HG02870 (cell line): Measurements from ENCODE around the gene ABCF3.

ENCODE experiments used
- ATAC-seq: cut with Tn5 transposase; IDR thresholded peaks from one replicate; pipeline ENCODE4 v1.9.1; 2021; ENCODE audit warnings: mild to moderate bottlenecking, moderate library complexity; ENCODE audit not compliant: unreplicated experiment

The ABCF3 gene

DNA sequence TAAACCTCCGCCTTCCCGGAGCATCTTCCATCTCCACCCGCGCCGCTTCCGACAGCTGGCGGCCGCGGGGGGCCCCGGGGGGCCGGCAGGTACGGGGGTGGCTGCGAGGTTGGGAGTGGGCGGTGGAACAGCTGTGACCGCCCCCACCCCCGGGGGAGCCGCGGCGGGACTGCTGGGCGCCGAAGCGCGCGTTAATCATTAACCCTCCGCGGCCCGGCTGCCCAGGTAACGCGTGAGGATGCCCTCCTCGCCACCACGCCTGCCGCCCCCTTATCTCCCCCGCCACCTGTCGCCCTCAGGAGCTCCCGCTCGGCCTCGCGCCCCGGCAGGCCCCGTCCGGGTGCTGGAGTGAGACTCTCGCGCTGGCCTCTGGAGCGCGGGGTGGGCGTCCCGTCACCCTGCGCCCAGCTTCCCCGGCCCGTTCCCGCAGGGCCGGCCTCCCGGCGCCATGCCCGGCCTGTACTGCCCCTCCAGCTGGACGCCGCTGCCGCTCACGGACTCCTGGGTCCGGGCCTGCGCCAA is 44.1 kb downstream of the ABCF3 start:
- ATAC-seq: no peak

DNA sequence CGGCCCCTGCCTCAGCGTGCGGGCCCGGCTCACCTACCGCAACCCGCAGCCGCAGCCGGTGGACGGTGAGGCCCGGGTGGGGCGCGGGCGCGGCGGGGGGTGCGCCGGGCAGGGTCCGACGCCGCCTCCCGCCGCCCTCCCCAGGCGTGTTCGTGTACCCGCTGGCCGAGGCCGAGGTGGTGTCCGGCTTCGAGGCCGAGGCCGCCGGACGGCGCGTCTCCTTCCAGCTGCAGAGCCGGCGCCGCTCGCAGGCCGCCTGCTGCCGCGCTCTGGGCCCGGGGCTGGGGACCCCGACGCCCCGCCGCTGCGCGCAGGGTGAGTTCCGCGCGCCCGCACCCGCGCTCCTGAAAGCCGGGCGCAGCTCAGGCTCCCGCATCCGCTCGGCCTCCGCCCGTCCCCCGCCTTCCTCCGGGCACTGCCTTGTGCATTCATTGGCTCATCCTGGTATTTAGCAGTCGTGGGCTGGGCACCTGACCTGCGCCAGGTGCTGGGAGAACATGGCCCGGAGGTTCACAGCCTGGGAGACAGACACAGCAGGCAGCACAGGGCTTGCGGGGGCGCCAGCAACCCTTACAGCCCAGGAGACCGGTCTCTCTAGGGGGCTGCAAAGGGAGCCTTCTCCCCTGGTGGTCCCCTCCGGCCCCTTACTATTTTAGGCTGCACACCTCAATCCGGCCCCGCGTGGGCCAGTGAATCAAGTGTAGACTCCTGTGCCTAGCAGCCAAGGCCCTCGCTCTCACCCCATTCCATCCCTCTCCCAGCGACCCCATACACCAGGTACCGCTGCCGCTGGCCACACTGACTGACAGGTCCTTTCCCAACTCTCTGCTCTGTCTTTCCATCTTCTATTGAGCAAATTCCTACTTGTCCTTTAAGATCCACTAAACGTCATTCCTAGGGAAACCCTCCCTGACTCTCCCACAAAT is 44.9 kb downstream of the ABCF3 start:
- ATAC-seq: no peak

DNA sequence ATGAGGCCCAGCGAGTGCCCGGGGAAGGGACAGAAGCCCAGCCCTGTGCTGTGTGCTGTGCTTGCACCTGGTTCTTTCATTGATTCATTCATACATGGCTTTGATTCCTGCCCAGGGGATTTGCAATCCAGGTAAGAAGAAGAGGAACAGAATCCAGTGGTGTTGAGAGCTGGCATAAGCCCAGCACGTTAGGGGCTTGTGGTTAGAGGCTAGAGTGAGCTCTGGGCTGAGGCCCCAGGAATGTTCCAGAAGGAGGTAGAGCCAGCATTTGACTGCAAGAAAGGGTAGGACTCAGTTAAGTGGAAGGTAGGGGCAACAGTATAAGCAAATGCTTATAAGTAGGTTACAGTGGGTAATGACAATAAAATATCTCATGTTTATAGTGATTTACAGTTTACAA is 45.7 kb downstream of the ABCF3 start:
- ATAC-seq: no peak

- no peak for ATAC-seq
Observed at GRCh38 chr3:184233127-184233843, 47.3 kb downstream of the ABCF3 start.

- no peak for ATAC-seq
Observed at GRCh38 chr3:184234224-184234623, 48.2 kb downstream of the ABCF3 start.

DNA sequence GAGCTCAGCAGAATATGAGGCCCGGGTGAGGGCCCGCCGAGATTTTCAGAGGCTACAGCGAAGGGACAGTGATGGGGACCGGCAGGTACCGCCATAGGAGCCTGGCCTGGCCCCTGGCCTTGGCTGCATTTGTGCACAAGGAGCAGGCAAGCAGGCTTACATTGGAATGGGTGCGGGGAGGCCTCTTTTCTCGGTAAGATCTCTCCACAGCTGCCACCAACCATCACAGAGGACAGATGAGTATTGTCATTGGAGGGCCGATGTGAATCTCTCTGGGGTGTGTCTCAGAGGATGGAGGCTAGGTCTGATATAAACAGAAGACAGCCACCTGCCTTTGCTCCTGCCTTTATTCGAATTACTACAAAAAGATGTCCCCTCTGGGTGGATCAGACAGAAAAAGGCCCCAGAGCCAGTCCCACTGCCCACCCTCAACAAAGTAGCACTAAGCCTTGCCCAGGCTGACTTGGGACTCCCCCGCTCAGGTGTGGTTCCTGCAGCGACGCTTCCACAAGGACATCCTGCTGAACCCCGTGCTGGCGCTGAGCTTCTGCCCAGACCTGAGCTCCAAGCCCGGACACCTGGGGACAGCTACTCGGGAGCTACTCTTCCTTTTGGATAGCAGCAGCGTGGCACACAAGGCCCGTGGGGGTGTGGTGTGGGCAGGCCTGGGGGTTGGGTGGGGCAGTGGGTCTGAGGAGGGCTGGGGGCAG is 48.8 kb downstream of the ABCF3 start:
- no peak for ATAC-seq

DNA sequence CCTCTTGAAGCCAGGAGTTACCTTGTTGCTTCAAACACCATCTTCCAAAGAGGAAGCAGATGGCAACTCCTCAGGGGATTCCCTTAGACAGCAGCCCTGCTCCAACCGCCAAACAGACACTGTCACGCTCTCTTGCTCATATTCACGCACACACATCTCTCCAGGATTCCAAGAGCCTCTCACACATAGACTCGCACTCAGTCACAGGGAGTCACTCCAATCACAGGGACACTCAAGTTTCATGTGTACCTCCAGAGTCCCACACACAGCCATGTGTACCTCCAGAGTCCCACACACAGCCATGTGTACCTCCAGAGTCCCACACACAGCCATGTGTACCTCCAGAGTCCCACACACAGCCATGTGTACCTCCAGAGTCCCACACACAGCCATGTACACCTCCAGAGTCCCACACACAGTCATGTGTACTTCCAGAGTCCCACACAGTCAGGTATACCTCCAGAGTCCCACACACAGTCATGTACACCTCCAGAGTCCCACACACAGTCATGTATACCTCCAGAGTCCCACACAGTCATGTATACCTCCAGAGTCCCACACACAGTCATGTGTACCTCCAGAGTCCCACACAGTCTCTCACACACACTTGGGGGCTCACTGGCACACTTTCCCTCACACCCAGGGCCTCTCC is 49.5 kb downstream of the ABCF3 start:
- ATAC-seq: no peak

GRCh38 chr3:184236033-184236410 is 50.0 kb downstream of the ABCF3 start:
- no peak for ATAC-seq

DNA sequence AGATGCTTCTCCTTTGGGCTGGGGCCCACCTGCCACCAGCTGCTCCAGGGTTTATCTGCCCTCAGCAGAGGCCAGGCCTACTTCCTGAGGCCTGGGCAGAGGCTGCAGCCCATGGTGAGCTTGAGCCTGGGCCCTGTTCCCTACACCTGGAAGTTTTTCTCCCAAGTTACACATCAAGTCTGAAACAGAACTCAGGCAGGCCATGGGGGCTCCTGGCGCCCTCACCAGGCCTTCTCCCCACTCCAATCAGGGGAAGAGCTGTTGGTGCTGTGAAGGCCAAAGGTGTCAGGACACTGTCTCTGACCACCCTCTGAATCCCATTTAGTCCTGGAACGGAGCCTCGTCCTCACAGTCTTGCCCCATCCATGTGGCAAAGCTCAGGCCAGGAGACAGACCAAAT is 50.6 kb downstream of the ABCF3 start:
- no peak for ATAC-seq

GRCh38 chr3:184237211-184237610 is 51.2 kb downstream of the ABCF3 start:
- ATAC-seq: no peak

GRCh38 chr3:184237807-184238206 is 51.8 kb downstream of the ABCF3 start:
- no peak for ATAC-seq

DNA sequence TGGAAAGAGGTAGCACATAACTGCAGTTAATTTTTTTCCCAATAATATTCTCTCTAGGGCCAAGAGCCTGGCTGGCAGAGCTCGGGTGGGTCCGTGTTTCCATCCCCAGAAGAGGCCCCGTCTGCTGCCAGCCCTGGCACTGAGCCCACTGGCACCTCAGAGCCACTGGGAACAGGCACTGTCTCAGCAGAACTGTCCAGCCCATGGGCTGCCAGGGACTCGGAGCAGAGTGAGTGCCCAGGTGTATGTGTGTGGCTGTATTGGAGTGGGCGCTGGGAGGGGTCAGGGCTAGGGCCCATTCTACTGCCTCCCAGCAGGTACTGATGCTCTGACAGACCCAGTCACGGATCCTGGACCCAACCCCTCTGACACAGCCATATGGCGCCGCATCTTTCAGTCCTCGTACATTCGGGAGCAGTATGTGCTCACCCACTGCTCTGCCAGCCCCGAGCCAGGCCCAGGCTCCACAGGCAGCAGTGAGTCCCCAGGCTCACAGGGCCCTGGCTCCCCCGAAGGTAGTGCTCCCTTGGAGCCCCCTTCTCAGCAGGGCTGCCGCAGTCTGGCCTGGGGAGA is 52.3 kb downstream of the ABCF3 start:
- ATAC-seq: no peak

DNA sequence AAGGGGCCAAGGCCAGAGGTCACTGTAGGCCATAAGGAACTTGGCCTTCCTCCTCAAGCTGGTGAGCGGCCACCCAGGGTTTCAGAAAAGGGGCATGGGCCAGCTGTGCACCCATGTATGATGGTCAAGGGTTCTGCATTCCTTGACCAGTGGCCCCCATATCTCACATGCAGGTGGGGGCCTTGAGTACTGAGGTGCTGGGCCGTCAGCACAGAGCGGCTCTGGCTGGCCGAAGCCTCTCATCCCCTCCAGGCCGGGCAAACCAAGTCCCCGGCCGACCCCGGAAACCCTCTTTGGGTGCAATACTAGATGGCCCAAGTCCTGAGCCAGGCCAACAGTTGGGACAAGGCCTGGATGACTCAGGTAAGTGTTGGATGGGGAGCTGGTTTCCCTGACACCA is 53.2 kb downstream of the ABCF3 start:
- ATAC-seq: no peak

DNA sequence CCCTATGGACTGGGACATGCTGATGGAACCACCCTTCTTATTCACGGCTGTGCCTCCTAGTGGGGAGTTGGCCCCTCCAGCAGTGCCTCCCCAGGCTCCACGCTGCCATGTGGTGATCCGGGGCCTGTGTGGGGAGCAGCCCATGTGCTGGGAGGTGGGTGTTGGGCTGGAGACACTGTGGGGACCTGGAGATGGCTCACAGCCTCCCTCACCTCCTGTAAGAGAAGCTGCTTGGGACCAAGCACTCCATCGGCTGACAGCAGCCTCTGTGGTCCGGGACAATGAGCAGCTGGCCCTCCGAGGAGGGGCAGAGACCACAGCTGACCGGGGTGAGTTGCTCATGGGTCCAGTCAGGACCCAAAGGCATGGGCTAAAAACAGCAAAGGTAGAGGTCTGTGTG is 53.7 kb downstream of the ABCF3 start:
- no peak for ATAC-seq

- no peak for ATAC-seq
Observed at GRCh38 chr3:184240384-184241140, 54.6 kb downstream of the ABCF3 start.

DNA sequence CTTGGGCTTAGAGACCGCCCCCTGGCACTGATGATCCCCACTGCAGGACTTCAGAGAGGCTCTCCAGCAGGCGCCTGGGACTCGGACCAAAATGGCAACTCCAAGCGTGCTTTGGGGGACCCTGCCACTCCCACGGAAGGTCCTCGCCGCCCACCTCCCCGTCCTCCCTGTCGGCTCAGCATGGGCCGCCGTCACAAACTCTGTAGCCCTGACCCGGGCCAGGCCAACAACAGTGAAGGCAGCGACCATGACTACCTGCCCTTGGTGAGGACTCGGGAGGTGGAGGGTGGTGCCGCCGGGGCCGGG is 55.1 kb downstream of the ABCF3 start:
- no peak for ATAC-seq

- no peak for ATAC-seq
Observed at GRCh38 chr3:184241447-184242296, 55.7 kb downstream of the ABCF3 start.

- ATAC-seq: no peak
Observed at GRCh38 chr3:184242297-184242685, 56.3 kb downstream of the ABCF3 start.
